Skeletal muscle tissue (tissue), 4 donors: ENCODE results near the gene DRG1. TPM values are rescaled to one million over a fixed set of nuclear protein-coding genes. Genes with fewer than 3 reads are reported as not detected.

Experiments
- H3K27ac ChIP-seq: one replicate; pipeline ENCODE4 v1.7.0; 2013; ENCODE audit warnings: mild to moderate bottlenecking, low read depth, low read length, inconsistent platforms
- H3K27me3 ChIP-seq, 3 donors: one replicate each; pipeline ENCODE4 v1.7.0; 2013; ENCODE audit warnings: low read length in 3 of 3; ENCODE audit not compliant: control insufficient read depth in 3 of 3, insufficient read depth in 3 of 3
- H3K36me3 ChIP-seq, 3 donors: one replicate each; pipeline ENCODE4 v1.7.0; 2013; ENCODE audit warnings: low read length in 3 of 3; ENCODE audit not compliant: control insufficient read depth in 3 of 3, insufficient read depth in 3 of 3
- H3K4me1 ChIP-seq, 3 donors: one replicate each; pipeline ENCODE4 v1.7.0; 2013; ENCODE audit warnings: low read length in 3 of 3, mild to moderate bottlenecking in 3 of 3; ENCODE audit not compliant: control insufficient read depth in 3 of 3, insufficient read depth in 3 of 3
- H3K4me3 ChIP-seq, 3 donors: one replicate each; pipeline ENCODE4 v1.7.0; 2013; ENCODE audit warnings: low read length in 3 of 3
- H3K9ac ChIP-seq, 3 donors: one replicate each; pipeline ENCODE4 v1.7.0; 2013; ENCODE audit warnings: low read length in 3 of 3, mild to moderate bottlenecking in 3 of 3, moderate library complexity in 2 of 3, low read depth in 1 of 3
- H3K9me3 ChIP-seq, 3 donors: one replicate each; pipeline ENCODE4 v1.7.0; 2013; ENCODE audit warnings: low read length in 3 of 3; ENCODE audit not compliant: control insufficient read depth in 3 of 3
- total RNA-seq: library from RNA; depleted of rRNA; stranded (reverse); fragments of >200 nt; gene quantifications from one replicate; pipeline ENCODE4 v1.2.3, GENCODE V29; 2014
- donor health status: Osteomylitis.

Gene DRG1
- total RNA-seq, 1 donor from 2014 or later: 98.1 TPM

DNA sequence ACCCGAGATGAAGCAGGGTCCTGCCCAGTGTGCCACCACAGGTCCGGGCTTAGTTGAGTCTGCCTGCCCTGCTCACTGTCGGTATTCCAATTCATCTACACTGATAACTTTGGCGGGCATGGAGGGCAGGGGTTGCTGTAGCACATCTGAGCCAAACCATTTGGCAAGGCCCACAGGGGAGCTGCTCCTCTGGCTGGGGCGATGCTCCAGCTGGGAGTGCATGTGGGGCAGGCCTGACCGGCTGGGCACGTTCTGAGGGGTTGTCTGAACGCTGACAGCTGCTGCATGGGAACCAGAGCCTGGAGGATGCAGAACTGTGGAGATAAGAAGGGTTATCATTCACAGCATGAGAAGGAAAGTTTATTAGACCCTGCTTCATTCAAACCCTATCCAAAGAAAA lies 40.4 kb downstream of the DRG1 start:
- Histone ChIP-seq H3K9ac (no peak overlapping the region), H3K27me3 (no peaks in the 10 kb centered on the region), H3K9me3 (no peaks in the 10 kb centered on the region), H3K27ac (no peak overlapping the region), H3K4me1 (peaks cover 12 to 18% (median 13%) of the 10 kb centered on the region in 3 donors), H3K36me3 (peaks cover 48 to 75% (median 69%) of the 10 kb centered on the region in 3 donors), H3K4me3 (no peak overlapping the region)

DNA sequence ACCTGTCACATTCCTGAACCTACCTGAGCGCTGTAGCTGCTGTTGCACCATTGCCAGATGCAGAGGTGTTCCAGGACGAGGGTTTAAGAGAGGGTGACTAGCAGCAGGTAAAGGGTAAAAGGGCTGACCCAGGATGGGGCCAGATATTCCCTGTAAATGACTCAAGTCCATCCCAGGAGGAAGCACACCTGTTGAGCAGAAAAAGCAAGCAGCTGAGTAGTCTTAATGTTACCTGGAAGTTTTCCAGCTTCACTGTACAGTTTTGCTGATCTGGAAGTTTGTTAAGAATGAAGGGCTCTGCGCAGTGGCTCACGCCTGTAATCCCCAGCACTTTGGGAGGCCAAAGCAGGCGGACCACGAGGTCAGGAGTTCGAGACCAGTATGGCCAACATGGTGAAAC lies 41.3 kb downstream of the DRG1 start:
- peaks cover 47 to 84% (median 68%) of the 10 kb centered on the region in 3 donors for H3K36me3 ChIP-seq

DNA sequence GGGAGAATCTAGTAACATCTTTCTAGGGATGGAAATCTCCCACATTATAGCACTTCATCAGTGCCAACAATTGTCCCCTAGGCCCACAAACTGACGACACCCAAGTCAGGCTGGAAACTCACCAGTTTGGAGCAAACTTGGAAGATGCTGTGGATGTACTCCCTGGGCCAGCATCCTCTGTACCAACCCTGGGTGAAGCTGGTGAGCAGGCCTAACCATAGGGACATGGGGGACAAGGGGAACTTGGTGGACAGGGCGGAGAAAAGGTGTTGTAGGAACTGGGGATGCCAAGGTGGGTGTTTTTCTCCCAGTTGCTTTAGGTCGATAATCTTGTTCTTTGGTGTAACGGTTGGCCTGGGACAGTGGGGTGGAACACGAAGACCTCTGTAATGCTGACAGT lies 42.2 kb downstream of the DRG1 start:
- H3K36me3 ChIP-seq: peaks cover 40 to 76% (median 61%) of the 10 kb centered on the region in 3 donors
- no peak overlapping the region for H3K9ac ChIP-seq
- H3K27ac ChIP-seq: no peak overlapping the region
- H3K27me3 ChIP-seq: no peaks in the 10 kb centered on the region
- no peaks in the 10 kb centered on the region for H3K9me3 ChIP-seq
- peaks cover 4 to 8% (median 4%) of the 10 kb centered on the region in 3 donors for H3K4me1 ChIP-seq
- H3K4me3 ChIP-seq: no peak overlapping the region

More for the DNA sequence above, 41.3 kb downstream of the DRG1 start:
- Histone ChIP-seq H3K27me3 (no peaks in the 10 kb centered on the region), H3K9me3 (no peaks in the 10 kb centered on the region), H3K27ac (no peak overlapping the region), H3K4me1 (peaks cover 12 to 17% (median 13%) of the 10 kb centered on the region in 3 donors), H3K4me3 (no peak overlapping the region), H3K9ac (no peak overlapping the region)

DNA sequence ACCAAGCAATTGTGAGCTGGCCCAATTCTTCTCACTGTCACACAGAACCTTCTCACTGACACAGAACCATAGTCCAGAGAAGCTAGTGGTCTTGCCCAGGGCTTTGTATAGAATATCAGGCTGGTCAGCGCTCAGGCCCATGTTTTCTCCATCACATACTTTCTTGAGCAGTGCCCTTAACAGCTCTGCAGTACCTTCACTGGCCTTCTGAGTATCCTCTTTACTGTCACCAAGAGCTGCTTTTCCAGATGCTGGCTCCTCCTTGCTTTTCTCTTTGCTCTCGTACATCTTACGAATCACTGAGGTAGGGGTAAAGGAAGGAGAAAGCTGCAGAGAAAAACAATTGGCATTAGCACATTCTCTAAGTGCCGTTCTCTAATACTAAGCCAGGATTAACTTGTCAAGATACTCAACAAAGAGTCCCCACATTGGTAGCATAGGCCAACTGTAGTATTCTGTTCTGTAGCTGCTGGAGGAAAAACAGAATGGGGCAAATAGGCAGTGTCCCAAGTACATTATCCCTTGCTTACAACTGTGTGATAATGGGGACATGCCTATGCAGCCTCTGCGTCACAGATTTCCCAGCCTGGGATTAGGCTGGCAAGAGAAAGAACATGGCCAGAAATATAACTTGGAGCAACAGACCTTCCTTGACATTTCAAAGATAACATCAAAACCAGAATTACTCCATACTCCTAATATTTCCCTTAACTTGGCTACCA lies 43.5 kb downstream of the DRG1 start:
- peaks cover 0 to 7% (median 4%) of the 10 kb centered on the region in 3 donors for H3K4me1 ChIP-seq
- H3K9ac ChIP-seq: no peak overlapping the region
- no peaks in the 10 kb centered on the region for H3K9me3 ChIP-seq
- H3K4me3 ChIP-seq: no peak overlapping the region
- no peak overlapping the region for H3K27ac ChIP-seq
- H3K27me3 ChIP-seq: no peaks in the 10 kb centered on the region
- peaks cover 36 to 64% (median 57%) of the 10 kb centered on the region in 3 donors for H3K36me3 ChIP-seq

GRCh38 chr22:31443516-31443915 lies 44.1 kb downstream of the DRG1 start:
- H3K9me3 ChIP-seq: no peaks in the 10 kb centered on the region
- H3K36me3 ChIP-seq: peaks cover 36 to 59% (median 58%) of the 10 kb centered on the region in 3 donors
- H3K27me3 ChIP-seq: no peaks in the 10 kb centered on the region
- H3K4me1 ChIP-seq: peaks cover 0 to 11% (median 9%) of the 10 kb centered on the region in 3 donors
- H3K27ac ChIP-seq: no peak overlapping the region
- H3K9ac ChIP-seq: no peak overlapping the region
- no peak overlapping the region for H3K4me3 ChIP-seq

- no peak overlapping the region for H3K27ac ChIP-seq
- peaks cover 10 to 18% (median 11%) of the 10 kb centered on the region in 3 donors for H3K4me1 ChIP-seq
- peaks cover 17 to 44% (median 42%) of the 10 kb centered on the region in 3 donors for H3K36me3 ChIP-seq
- H3K9ac ChIP-seq: no peak overlapping the region
- no peak overlapping the region for H3K4me3 ChIP-seq
- H3K9me3 ChIP-seq: no peaks in the 10 kb centered on the region
- H3K27me3 ChIP-seq: no peaks in the 10 kb centered on the region
Observed at GRCh38 chr22:31445642-31446041, 46.2 kb downstream of the DRG1 start.

GRCh38 chr22:31446208-31446607 lies 46.8 kb downstream of the DRG1 start:
- Histone ChIP-seq H3K27ac (no peak overlapping the region), H3K36me3 (peaks cover 14 to 40% (median 39%) of the 10 kb centered on the region in 3 donors), H3K4me1 (peaks cover 10 to 18% (median 11%) of the 10 kb centered on the region in 3 donors), H3K27me3 (no peaks in the 10 kb centered on the region), H3K9ac (no peak overlapping the region), H3K4me3 (no peak overlapping the region), H3K9me3 (no peaks in the 10 kb centered on the region)

- Histone ChIP-seq H3K4me1 (peaks cover 10 to 18% (median 11%) of the 10 kb centered on the region in 3 donors), H3K4me3 (no peak overlapping the region), H3K27ac (no peak overlapping the region), H3K27me3 (no peaks in the 10 kb centered on the region), H3K36me3 (peaks cover 11 to 38% (median 37%) of the 10 kb centered on the region in 3 donors), H3K9me3 (no peaks in the 10 kb centered on the region), H3K9ac (no peak overlapping the region)
Observed at GRCh38 chr22:31446767-31447166, 47.4 kb downstream of the DRG1 start.

DNA sequence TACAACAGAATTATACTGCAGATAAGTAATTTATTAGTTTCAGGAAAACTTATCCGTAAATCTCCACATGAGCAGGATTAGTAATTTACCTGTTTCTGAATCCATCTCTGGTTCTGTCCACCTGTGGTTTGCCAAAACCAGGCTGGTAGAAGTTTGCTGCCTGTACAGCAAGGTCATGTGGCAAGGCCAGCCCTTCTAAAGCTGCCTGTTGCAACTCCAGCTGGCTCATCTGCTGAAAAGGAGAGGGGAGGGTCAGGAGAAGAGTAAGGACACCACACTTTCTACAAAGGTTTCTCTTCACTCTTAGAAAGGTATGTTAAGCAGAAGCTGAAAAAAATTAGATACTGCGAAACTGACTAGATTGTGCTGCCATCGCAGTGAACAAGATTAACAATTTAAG lies 47.9 kb downstream of the DRG1 start:
- Histone ChIP-seq H3K27ac (no peak overlapping the region), H3K36me3 (peaks cover 9 to 32% (median 31%) of the 10 kb centered on the region in 3 donors), H3K9ac (no peak overlapping the region), H3K4me3 (no peak overlapping the region), H3K4me1 (peaks cover 10 to 18% (median 11%) of the 10 kb centered on the region in 3 donors), H3K27me3 (no peaks in the 10 kb centered on the region), H3K9me3 (no peaks in the 10 kb centered on the region)

DNA sequence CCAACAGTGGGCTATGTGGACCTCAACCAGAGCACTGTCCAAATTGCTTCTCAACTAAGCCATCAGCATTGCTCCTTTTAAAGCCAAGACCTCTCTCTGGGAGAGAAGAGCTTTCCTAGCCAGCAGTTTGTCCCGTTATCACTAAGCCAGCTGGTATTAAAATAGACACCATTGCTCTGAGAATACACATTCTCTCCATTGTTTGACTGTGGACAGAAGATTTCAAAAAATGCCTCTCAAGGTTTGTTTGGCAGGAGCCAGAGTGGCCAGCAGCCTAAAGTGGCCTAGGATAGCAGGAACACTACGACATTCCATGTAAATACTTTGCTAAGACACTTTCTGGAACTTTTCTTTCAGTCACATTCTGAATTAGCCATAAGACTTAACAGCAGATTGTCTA lies 49.0 kb downstream of the DRG1 start:
- no peak overlapping the region for H3K27ac ChIP-seq
- peaks cover 3 to 26% (median 22%) of the 10 kb centered on the region in 3 donors for H3K36me3 ChIP-seq
- H3K4me1 ChIP-seq: peaks cover 10 to 18% (median 11%) of the 10 kb centered on the region in 3 donors

More for the DNA sequence above, 49.0 kb downstream of the DRG1 start:
- Histone ChIP-seq H3K9me3 (no peaks in the 10 kb centered on the region), H3K4me3 (no peak overlapping the region), H3K27me3 (no peaks in the 10 kb centered on the region), H3K9ac (peak overlapping the region in 1 of 3 donors; percentile 27)
